Osteocyte (in vitro differentiated cells): ENCODE measurements around the gene SNX24. TPM values are rescaled to one million over a fixed set of nuclear protein-coding genes. Genes with fewer than 3 reads are reported as not detected.
A peak's percentile ranks its signal among the peaks of the same experiment; 100 is the strongest.

Source experiments
- DNase-seq: peaks from one replicate; pipeline ENCODE4 v3.0.0; 2021; ENCODE audit warnings: mixed read lengths; ENCODE audit not compliant: unreplicated experiment; ENCODE audit errors: extremely low spot score
- H3K27ac Mint-ChIP-seq: one replicate; pipeline ENCODE4 v1.8.0; 2021; ENCODE audit warnings: mild to moderate bottlenecking, mixed read lengths; ENCODE audit not compliant: unreplicated experiment
- H3K27me3 Mint-ChIP-seq: one replicate; pipeline ENCODE4 v1.8.0; 2021; ENCODE audit warnings: mixed read lengths; ENCODE audit not compliant: unreplicated experiment
- H3K36me3 Mint-ChIP-seq: one replicate; pipeline ENCODE4 v1.8.0; 2021; ENCODE audit warnings: mixed read lengths; ENCODE audit not compliant: unreplicated experiment
- H3K4me1 Mint-ChIP-seq: one replicate; pipeline ENCODE4 v1.8.0; 2021; ENCODE audit warnings: mixed read lengths; ENCODE audit not compliant: unreplicated experiment
- H3K4me3 Mint-ChIP-seq: one replicate; pipeline ENCODE4 v1.8.0; 2021; ENCODE audit warnings: mild to moderate bottlenecking, moderate library complexity, mixed read lengths; ENCODE audit not compliant: unreplicated experiment
- H3K9me3 Mint-ChIP-seq: one replicate; pipeline ENCODE4 v1.8.0; 2021; ENCODE audit warnings: mixed read lengths; ENCODE audit not compliant: unreplicated experiment
- CTCF ChIP-seq: fragments of 200-600 bp; sonication (generic); IDR thresholded peaks from 2 replicates; pipeline ENCODE4 v1.5.0; 2021; ENCODE audit warnings: antibody characterized with exemption, mild to moderate bottlenecking, moderate library complexity
- total RNA-seq: library from RNA; stranded (reverse); gene quantifications from 2 replicates; pipeline ENCODE4 v1.2.1, GENCODE V29; 2021

SNX24 gene
- total RNA-seq, 1 donor from 2014 or later = 7.0 TPM

- Mint-ChIP-seq H3K9me3 (no peaks in the 10 kb centered on the region), H3K27me3 (no peaks in the 10 kb centered on the region), H3K27ac (no peak overlapping the region), H3K4me1 (peaks cover 2% of the 10 kb centered on the region), H3K36me3 (peaks cover 2% of the 10 kb centered on the region), H3K4me3 (no peak overlapping the region)
- no peak for DNase-seq
- TF ChIP-seq CTCF = no peak
These were observed 79.4 kb downstream of the SNX24 start for GRCh38 chr5:122924719-122925395.

DNA sequence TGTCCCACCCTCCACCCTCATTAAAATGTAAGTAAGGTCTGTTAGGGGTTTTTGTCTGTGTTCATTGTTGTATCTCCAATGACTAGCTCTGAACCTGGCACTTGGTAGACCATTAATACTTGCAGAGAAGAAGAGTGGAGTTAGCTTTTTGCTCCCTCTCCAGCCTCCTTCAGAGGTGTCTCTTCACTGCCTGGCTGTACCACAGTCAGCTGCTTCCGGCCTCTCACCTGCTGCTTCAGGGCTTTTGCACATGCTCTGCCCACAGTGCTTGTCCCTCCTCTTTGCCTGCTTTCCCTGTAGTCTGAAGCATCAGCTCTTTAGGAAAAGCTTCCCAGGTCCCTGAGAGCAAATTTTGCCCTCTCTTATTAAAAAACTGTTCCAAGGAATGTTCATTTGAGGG is 83.6 kb downstream of the SNX24 start:
- no peak overlapping the region for H3K4me3 Mint-ChIP-seq
- H3K27ac Mint-ChIP-seq = peak overlapping the region; percentile 21
- peaks cover 3% of the 10 kb centered on the region for H3K4me1 Mint-ChIP-seq
- no peaks in the 10 kb centered on the region for H3K27me3 Mint-ChIP-seq
- peaks cover 2% of the 10 kb centered on the region for H3K36me3 Mint-ChIP-seq
- DNase-seq = no peak
- no peaks in the 10 kb centered on the region for H3K9me3 Mint-ChIP-seq
- TF ChIP-seq CTCF = no peak

DNA sequence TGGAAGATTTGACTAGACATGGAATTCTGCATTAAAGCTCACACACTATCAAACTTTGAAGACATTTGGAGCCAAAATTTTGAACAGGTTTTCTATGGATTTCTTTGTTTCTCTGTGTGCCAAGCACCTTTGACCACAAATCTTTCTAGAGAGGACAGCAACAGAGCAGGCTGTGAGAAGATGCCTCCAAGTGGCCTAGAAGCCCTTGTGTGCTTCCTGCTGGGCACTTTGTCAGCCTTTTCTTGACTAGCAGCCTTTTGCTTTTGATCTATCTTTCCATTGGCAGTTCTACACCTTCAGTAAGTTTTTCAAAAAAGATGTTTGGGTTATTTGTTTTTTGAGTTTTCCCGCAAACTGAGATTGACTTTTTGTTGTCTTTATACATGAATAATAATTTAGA is 84.6 kb downstream of the SNX24 start:
- H3K36me3 Mint-ChIP-seq = peaks cover 2% of the 10 kb centered on the region
- H3K4me1 Mint-ChIP-seq = peaks cover 3% of the 10 kb centered on the region
- no peak overlapping the region for H3K27ac Mint-ChIP-seq
- H3K4me3 Mint-ChIP-seq = no peak overlapping the region
- DNase-seq = no peak
- no peak for TF ChIP-seq CTCF
- H3K27me3 Mint-ChIP-seq = no peaks in the 10 kb centered on the region
- H3K9me3 Mint-ChIP-seq = no peaks in the 10 kb centered on the region

- Mint-ChIP-seq H3K36me3 (no peaks in the 10 kb centered on the region), H3K4me3 (no peak overlapping the region), H3K27ac (no peak overlapping the region), H3K27me3 (no peaks in the 10 kb centered on the region), H3K9me3 (no peaks in the 10 kb centered on the region), H3K4me1 (peaks cover 3% of the 10 kb centered on the region)
- no peak for DNase-seq
- TF ChIP-seq CTCF = no peak
These were observed 88.5 kb downstream of the SNX24 start for GRCh38 chr5:122933956-122934355.

DNA sequence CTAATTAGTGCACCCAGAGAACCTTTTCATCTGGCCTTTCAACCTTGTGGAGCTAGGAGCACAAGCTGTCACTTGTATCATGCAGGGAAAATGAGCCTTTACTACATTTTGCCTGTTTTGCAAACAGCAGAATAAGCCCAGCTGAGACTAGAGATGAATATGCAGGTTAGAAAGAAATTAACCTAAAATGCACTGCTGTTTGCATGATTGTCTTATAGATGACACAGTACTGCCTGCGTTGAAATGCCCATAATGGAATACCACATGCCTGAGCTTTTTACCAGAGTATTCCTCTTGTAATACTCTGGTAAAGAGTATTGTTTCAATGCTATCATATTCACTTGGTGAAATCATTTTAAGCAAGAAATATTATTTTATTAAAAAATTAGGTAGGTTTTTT is 90.7 kb downstream of the SNX24 start:
- Mint-ChIP-seq H3K36me3 (peaks cover 3% of the 10 kb centered on the region), H3K9me3 (peaks cover 2% of the 10 kb centered on the region), H3K27me3 (no peaks in the 10 kb centered on the region), H3K27ac (no peak overlapping the region), H3K4me1 (peaks cover 3% of the 10 kb centered on the region), H3K4me3 (no peak overlapping the region)
- no peak for DNase-seq
- TF ChIP-seq CTCF = no peak
